Adipocyte (in vitro differentiated cells): ENCODE data around the gene TIAM1.

Experiments
- DNase-seq: peaks from one replicate; pipeline ENCODE4 v3.0.0-alpha.2; 2015; ENCODE audit warnings: low read depth
- H3K27me3 ChIP-seq: replicated peaks from 2 replicates; pipeline ENCODE4 v1.7.0; 2013; ENCODE audit warnings: mild to moderate bottlenecking, low read length, moderate library complexity; ENCODE audit not compliant: control insufficient read depth, insufficient read depth
- H3K36me3 ChIP-seq: 2 replicates; pipeline ENCODE4 v1.7.0; 2013; ENCODE audit warnings: low read length, mild to moderate bottlenecking, moderate library complexity; ENCODE audit not compliant: control insufficient read depth, insufficient read depth, severe bottlenecking
- H3K4me1 ChIP-seq: 2 replicates; pipeline ENCODE4 v1.7.0; 2013; ENCODE audit warnings: mild to moderate bottlenecking, low read length, moderate library complexity; ENCODE audit not compliant: control insufficient read depth, insufficient read depth
- H3K4me3 ChIP-seq: 2 replicates; pipeline ENCODE4 v1.7.0; 2013; ENCODE audit warnings: mild to moderate bottlenecking, low read length, moderate library complexity
- H3K9ac ChIP-seq: 2 replicates; pipeline ENCODE4 v1.7.0; 2013; ENCODE audit warnings: mild to moderate bottlenecking, low read length, moderate library complexity
- H3K9me3 ChIP-seq: 2 replicates; pipeline ENCODE4 v1.7.0; 2013; ENCODE audit warnings: mild to moderate bottlenecking, low read length, moderate library complexity; ENCODE audit not compliant: control insufficient read depth

The TIAM1 gene

DNA sequence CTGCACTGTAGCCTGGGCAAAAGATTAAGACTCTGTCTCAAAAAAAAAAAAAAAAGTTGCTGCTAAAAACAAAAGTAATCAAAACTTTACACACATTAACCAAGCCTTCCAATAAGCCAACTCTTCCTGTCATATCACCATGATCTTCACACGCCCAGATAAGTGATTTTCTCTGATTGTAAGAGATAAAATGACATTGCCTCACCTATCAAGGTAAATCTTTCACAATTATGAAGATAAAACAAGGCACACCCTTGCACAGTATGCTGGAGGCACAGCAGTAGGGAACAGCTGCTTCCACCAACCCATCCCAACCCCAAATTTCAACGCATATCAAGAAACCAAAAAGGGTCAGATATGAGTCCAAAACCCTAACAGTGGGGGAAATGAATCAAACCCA is 8.8 kb upstream of the TIAM1 start:
- Histone ChIP-seq H3K36me3 (no peaks in the 10 kb centered on the region), H3K27me3 (no peaks in the 10 kb centered on the region), H3K9ac (no peak overlapping the region), H3K4me1 (peaks cover 10% of the 10 kb centered on the region), H3K4me3 (no peak overlapping the region), H3K9me3 (no peaks in the 10 kb centered on the region)
- DNase-seq, result no peak

DNA sequence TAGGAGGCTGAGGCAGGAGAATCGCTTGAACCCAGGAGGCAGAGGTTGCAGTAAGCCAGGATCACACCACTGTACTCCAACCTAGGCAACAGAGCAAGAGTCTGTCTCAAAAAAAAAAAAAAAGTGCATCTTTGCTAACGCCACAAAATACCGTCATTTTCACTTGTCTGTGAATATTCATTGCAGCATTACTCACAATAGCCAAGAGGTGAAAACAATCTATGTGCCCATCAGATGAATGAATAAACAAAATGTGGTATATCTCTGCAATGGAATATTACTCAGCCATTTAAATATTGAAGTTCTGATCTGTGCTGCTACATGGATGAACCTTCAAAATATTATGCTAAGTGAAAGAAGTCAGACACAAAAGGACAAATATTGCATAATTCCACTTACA is 7.9 kb upstream of the TIAM1 start:
- H3K36me3 ChIP-seq, result no peaks in the 10 kb centered on the region
- no peak for DNase-seq
- no peak overlapping the region for H3K9ac ChIP-seq
- no peaks in the 10 kb centered on the region for H3K9me3 ChIP-seq
- H3K4me1 ChIP-seq, result peaks cover 1% of the 10 kb centered on the region
- no peaks in the 10 kb centered on the region for H3K27me3 ChIP-seq
- no peak overlapping the region for H3K4me3 ChIP-seq

DNA sequence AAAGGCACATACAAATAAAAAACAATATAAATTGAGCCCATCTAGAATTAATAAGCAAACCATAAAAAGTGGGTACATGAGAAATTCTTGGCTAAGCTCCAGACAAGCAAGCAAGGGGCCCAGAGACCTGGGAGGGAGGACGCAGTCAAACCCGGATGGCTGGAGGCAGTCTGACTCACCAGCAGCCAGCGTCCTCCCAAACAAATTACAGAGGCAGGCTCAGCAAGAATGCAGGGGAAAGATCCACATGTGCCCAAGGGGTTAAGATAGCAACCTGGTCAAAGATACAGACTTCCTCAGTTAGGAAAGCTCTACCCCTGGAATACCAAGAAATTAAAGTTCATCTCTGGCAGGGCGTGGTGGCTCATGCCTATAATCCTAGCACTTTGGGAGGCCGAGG is 7.4 kb upstream of the TIAM1 start:
- H3K9ac ChIP-seq, result no peak overlapping the region
- no peaks in the 10 kb centered on the region for H3K9me3 ChIP-seq
- H3K4me3 ChIP-seq, result no peak overlapping the region
- peak; percentile 69 for DNase-seq
- no peaks in the 10 kb centered on the region for H3K36me3 ChIP-seq
- no peaks in the 10 kb centered on the region for H3K27me3 ChIP-seq
- no peaks in the 10 kb centered on the region for H3K4me1 ChIP-seq

DNA sequence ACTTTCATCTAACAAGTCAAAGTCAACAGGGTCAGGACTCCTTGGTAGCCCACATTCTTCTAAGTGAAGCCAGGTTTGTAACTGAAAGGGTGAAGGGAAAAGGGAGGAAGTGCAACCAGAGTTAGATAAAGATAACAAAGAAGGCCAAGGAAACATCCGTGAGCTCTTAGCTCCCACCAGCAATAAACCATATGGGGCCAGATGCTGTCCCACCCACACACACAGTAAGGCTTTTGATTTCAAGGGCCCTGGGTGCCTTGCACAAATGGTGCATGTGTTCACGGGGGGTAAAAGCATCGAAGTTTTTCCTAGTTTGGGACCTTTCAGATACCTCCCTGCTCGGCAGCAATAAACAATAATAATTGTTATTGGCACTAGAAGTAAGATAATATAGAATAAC is 5.1 kb upstream of the TIAM1 start:
- H3K36me3 ChIP-seq, result no peaks in the 10 kb centered on the region
- H3K9me3 ChIP-seq, result no peaks in the 10 kb centered on the region
- no peak overlapping the region for H3K4me3 ChIP-seq
- no peak for DNase-seq
- peaks cover 4% of the 10 kb centered on the region for H3K4me1 ChIP-seq
- H3K9ac ChIP-seq, result no peak overlapping the region
- H3K27me3 ChIP-seq, result no peaks in the 10 kb centered on the region

DNA sequence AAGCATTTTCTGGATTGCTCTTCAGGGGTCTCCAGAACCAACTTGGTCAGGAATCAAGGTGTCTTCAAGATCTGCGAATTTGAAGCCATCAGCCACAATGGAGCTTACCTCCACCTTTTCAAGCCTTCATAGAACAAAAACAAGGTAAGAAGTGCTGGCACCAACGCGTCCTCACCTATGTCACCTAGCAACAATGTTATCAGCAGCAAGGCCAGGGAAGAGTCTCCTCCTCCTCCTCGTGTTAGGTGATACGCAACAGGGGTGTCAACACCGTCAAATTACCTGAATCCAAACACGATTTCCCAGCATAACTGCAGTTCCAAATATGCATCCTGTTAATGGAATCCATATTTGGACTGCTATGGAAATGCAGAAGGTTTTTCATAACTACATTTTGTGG is 4.1 kb upstream of the TIAM1 start:
- peaks cover 8% of the 10 kb centered on the region for H3K4me1 ChIP-seq
- no peak overlapping the region for H3K9ac ChIP-seq
- no peak overlapping the region for H3K4me3 ChIP-seq
- no peaks in the 10 kb centered on the region for H3K27me3 ChIP-seq
- no peaks in the 10 kb centered on the region for H3K36me3 ChIP-seq
- no peak for DNase-seq
- no peaks in the 10 kb centered on the region for H3K9me3 ChIP-seq

DNA sequence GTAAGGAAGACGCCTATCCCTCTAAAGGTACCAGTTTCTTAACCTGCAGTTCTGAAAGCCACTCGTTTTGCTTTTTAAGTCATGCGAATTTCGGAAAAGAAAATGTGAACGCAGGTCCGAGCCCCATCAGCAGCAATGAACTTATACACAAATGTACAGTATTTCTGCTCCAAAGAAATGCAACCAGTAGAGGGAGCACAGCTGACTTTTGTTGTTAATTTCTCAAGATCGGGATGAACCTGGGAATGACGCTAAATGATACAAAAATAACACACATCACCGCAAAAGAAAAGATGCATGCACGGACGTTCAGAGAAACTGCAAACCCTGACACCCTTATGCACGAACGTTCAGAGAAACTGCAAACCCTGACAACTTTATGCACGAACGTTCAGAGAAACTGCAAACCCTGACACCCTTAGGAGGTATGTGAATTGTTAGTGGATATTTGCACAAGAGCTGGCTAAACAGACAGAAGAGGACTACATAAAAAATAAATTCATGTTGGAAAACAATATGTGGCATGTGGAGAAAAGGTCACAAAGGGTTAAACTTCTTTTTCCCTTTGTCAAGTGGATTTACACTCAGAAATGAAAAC is 3.5 kb upstream of the TIAM1 start:
- Histone ChIP-seq H3K9me3 (no peaks in the 10 kb centered on the region), H3K36me3 (no peaks in the 10 kb centered on the region), H3K9ac (no peak overlapping the region), H3K4me3 (no peak overlapping the region), H3K4me1 (peaks cover 10% of the 10 kb centered on the region), H3K27me3 (no peaks in the 10 kb centered on the region)
- peak; percentile 64 for DNase-seq

DNA sequence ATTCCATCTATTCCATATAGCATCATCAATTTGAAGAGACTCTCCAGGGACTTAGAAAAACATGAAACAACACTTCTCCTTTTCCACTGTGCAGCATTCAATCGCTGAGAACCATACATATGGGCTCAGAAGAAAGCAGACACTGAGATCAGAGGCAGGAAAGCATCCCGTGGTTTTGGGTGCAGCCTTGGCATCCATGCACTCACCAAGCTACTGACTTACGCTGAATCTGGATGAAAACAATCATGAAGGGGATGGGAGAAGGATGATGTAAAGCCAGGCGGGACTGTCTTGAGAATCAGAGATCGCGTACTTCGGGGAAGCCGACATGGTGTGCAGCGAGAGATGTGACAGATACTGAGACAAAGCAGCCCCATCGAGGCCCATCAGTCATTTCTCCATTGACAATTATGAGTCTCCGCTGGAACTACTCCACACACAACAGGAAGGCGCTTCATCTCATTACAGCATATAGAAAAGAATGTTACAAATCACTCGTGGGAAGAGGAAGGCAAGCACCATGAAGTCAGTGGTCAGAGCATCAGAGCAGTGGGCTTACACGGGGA is 2.3 kb upstream of the TIAM1 start:
- Histone ChIP-seq H3K36me3 (no peaks in the 10 kb centered on the region), H3K27me3 (no peaks in the 10 kb centered on the region), H3K4me3 (no peak overlapping the region), H3K9ac (no peak overlapping the region), H3K9me3 (no peaks in the 10 kb centered on the region), H3K4me1 (peaks cover 10% of the 10 kb centered on the region)
- DNase-seq, result no peak

DNA sequence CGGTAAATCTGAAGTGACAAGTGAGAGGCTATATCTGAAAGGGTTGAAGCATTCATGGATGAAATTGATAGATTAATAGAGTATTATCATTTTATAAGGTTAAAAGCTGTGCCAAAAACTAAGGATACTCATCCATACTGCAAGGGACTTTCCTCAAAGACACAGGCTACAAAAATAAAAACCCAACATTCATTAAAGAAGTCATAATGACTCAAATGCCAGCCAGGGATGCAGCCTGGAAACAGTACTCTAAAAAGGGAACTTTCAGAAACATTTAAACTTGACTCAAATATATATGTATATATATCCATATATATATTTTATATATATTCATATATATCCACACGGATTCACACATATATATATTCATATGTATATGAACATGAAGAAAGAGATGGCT is 1.1 kb upstream of the TIAM1 start:
- Histone ChIP-seq H3K4me3 (no peak overlapping the region), H3K27me3 (no peaks in the 10 kb centered on the region), H3K9me3 (no peaks in the 10 kb centered on the region), H3K36me3 (no peaks in the 10 kb centered on the region), H3K4me1 (peaks cover 10% of the 10 kb centered on the region), H3K9ac (no peak overlapping the region)
- DNase-seq, result no peak

DNA sequence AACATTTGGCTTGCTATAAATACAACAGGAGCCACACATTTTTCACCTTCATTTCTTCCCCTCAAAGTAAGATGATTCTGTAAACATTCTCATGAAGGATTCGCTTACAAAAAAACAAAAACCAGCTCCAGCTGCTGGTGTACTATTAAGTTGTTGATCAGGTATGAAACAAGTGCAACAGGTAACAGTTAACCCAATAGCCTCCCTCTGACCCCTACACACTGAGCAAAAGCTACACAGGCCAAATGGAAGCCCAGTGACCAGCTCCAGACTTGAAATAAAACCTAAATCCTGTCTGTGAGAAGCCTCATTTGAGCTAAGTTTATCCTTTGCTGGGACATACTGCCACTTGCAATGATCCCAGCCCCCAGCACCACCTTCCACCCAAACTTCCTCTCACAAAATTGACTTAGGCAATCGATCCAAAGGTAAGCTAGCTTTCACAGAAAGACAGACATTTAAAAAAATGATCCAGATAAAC is 991 bp downstream of the TIAM1 start:
- no peaks in the 10 kb centered on the region for H3K36me3 ChIP-seq
- peaks cover 10% of the 10 kb centered on the region for H3K4me1 ChIP-seq

DNA sequence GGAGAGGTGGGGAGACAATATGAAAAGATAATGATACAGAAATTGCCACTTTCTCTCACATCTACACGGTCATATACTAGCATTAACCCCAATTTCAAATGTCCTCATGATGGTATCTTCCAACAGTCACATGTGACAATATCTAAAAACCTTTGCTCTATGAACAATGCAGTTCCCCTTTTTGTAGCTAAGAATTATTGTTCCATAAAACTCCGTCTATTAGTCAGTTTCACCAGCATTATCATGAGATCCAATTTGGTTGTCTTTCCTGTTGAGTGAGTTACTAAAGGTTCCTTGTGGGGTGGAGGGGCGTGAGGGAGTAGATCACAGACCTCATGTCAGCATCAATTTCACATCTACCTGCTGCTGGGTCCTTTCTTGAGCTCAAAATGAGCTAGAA is 1.7 kb downstream of the TIAM1 start:
- Histone ChIP-seq H3K9ac (no peak overlapping the region), H3K4me3 (no peak overlapping the region), H3K4me1 (peaks cover 10% of the 10 kb centered on the region), H3K27me3 (no peaks in the 10 kb centered on the region), H3K36me3 (no peaks in the 10 kb centered on the region), H3K9me3 (no peaks in the 10 kb centered on the region)
- no peak for DNase-seq

More for the DNA sequence above, 991 bp downstream of the TIAM1 start:
- Histone ChIP-seq H3K4me3 (peak overlapping the region; percentile 88), H3K27me3 (no peaks in the 10 kb centered on the region), H3K9me3 (no peaks in the 10 kb centered on the region), H3K9ac (peak overlapping the region; percentile 82)
- DNase-seq, result no peak

DNA sequence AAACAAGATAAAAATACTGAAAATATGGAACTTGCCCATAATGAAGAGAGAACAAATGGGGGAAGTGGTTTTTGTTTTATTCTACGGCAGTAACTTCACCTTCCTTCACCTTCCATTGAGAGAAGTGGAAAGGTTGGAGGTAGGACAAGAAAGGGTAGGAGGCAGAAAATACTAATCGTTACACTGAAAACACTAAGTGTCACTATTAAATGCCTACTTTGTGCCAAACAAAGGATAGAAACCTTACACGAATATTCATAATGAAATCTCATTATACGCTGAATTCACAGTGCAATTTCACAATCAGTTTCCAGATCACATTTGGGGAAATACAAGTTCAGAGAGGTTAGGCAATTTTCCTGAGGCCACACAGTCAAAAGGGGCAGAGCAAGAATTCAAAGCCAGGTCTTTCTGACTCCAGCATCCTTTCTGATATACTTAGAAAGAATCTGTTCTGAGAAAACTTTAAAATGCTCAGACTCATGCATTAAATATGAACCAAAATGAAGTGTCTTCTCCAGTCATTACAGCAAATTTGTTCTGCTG is 3.0 kb downstream of the TIAM1 start:
- Histone ChIP-seq H3K9me3 (no peaks in the 10 kb centered on the region), H3K27me3 (no peaks in the 10 kb centered on the region)
- DNase-seq, result no peak

DNA sequence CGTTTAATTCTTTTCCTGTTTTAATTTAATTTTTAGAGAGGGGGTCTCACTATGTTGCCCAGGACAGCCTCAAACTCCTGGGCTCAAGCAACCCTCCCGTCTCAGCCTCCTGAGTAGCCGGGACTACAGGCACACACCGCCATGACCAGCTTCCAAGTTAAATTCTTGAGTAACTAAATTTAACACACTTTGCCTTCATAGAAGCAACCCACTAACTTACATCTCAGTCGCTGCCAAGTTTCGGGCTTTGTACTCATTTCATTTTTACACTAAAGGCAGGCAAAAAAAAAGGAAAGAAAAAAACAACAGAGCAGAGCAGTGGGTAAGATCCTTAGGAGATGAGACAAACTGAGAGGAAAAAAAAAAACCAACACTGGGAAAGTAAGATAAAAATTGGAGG is 3.5 kb downstream of the TIAM1 start:
- DNase-seq, result no peak
- Histone ChIP-seq H3K27me3 (no peaks in the 10 kb centered on the region), H3K4me1 (peaks cover 25% of the 10 kb centered on the region), H3K9me3 (no peaks in the 10 kb centered on the region), H3K9ac (no peak overlapping the region), H3K36me3 (no peaks in the 10 kb centered on the region), H3K4me3 (no peak overlapping the region)

More for the DNA sequence above, 3.0 kb downstream of the TIAM1 start:
- no peaks in the 10 kb centered on the region for H3K36me3 ChIP-seq
- H3K4me1 ChIP-seq, result peaks cover 21% of the 10 kb centered on the region
- no peak overlapping the region for H3K9ac ChIP-seq
- no peak overlapping the region for H3K4me3 ChIP-seq
